ENCODE data around the gene BRD3. TPM values are rescaled to one million over a fixed set of nuclear protein-coding genes. Genes with fewer than 3 reads are reported as not detected.

The BRD3 gene
- total RNA-seq, 1 donor from 2014 or later = 12.1 TPM

GRCh38 chr9:134035041-134036039 lies 32.5 kb downstream of the BRD3 start:
- DNase-seq = no peak

GRCh38 chr9:134034215-134035040 lies 33.4 kb downstream of the BRD3 start:
- DNase-seq = no peak

GRCh38 chr9:134033516-134034214 lies 34.2 kb downstream of the BRD3 start:
- DNase-seq = no peak

- no peak for DNase-seq
These were observed 35.2 kb downstream of the BRD3 start for GRCh38 chr9:134032456-134033222.

GRCh38 chr9:134031783-134032182 lies 36.0 kb downstream of the BRD3 start:
- DNase-seq = no peak

GRCh38 chr9:134030821-134031470 lies 36.9 kb downstream of the BRD3 start:
- DNase-seq = no peak

GRCh38 chr9:134029248-134030226 lies 38.3 kb downstream of the BRD3 start:
- no peak for DNase-seq

- no peak for DNase-seq
These were observed 39.1 kb downstream of the BRD3 start for GRCh38 chr9:134028575-134029247.

GRCh38 chr9:134028076-134028475 lies 39.8 kb downstream of the BRD3 start:
- DNase-seq = no peak

- no peak for DNase-seq
These were observed 40.3 kb downstream of the BRD3 start for GRCh38 chr9:134027561-134027960.

- DNase-seq = no peak
These were observed 40.8 kb downstream of the BRD3 start for GRCh38 chr9:134026981-134027380.

GRCh38 chr9:134026581-134026980 lies 41.2 kb downstream of the BRD3 start:
- no peak for DNase-seq

- DNase-seq = peak; percentile 39
These were observed 42.0 kb downstream of the BRD3 start for GRCh38 chr9:134025606-134026541.

GRCh38 chr9:134024828-134025605 lies 42.8 kb downstream of the BRD3 start, which contains the start of gene BRD3OS:
TSS of gene BRD3OS (plus strand) at chr9:134025481. CDS start at chr9:134026748, 1,267 bp downstream.
- peak; percentile 100 for DNase-seq

GRCh38 chr9:134024214-134024792 lies 43.5 kb downstream of the BRD3 start:
- no peak for DNase-seq

GRCh38 chr9:134014946-134015345 lies 52.9 kb downstream of the BRD3 start:
- no peak for DNase-seq

GRCh38 chr9:134011401-134011800 lies 56.4 kb downstream of the BRD3 start:
- DNase-seq = peak; percentile 38

Measured in dermis blood vessel endothelial cell (primary cell).